Rectal smooth muscle tissue (tissue), 1 donor: Measurements from ENCODE around the gene TERT.
"Not testable (repeated sequence)": the region's sequence is repeated elsewhere in the genome, so short reads cannot be mapped to it uniquely, and the experiment has no call there.

Source experiments
- H3K27ac ChIP-seq: one replicate; pipeline ENCODE4 v1.7.0; 2013; ENCODE audit warnings: low read depth, low read length, inconsistent platforms
- H3K27me3 ChIP-seq: one replicate; pipeline ENCODE4 v1.7.0; 2013; ENCODE audit warnings: low read length; ENCODE audit not compliant: control insufficient read depth, insufficient read depth
- H3K36me3 ChIP-seq: one replicate; pipeline ENCODE4 v1.7.0; 2013; ENCODE audit warnings: low read length; ENCODE audit not compliant: control insufficient read depth, insufficient read depth
- H3K4me1 ChIP-seq: one replicate; pipeline ENCODE4 v1.7.0; 2013; ENCODE audit warnings: low read length; ENCODE audit not compliant: control insufficient read depth, insufficient read depth
- H3K4me3 ChIP-seq: one replicate; pipeline ENCODE4 v1.7.0; 2013; ENCODE audit warnings: low read length
- H3K9ac ChIP-seq: one replicate; pipeline ENCODE4 v1.7.0; 2013; ENCODE audit warnings: low read length

TERT gene

DNA sequence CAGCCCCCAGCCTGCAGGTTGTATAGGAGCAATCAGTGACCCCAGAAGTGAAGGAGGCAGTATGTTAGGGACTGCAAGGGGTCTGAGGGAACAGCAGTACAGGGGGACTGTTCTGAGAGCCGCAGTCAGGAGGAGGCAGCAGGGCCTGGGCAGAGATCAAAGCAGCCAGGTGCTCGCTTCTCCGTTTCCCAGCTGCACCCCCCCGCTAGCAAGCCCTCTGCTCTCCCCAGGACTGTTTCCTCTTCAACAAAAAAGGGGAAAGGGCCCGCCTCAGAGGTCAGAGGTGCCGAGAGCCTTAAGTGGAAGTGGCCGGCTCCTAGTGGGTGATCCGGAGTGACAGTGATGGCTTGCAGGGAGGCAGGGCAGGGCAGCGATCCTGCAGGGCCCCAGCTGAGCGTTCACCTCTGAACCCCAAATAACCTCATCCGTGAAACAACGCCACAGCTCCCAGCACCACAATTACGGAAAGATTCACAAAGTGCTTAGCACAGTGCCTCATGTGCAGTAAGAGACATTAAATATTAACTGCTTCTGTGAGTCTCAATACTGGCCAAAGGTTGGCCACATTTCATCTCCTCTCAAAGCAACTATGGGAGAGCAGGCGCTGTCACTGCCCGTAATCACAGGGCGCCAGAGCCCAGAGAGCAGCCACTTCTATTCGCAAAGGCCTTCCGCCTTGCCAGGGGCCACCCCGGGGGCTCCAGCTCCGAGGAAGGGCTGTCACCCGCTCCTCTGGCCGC lies 42.1 kb upstream of the TERT start:
- peaks cover 62% of the 10 kb centered on the region for H3K36me3 ChIP-seq
- H3K4me1 ChIP-seq = no peaks in the 10 kb centered on the region
- no peak overlapping the region for H3K4me3 ChIP-seq
- no peaks in the 10 kb centered on the region for H3K27me3 ChIP-seq
- H3K27ac ChIP-seq = no peak overlapping the region
- H3K9ac ChIP-seq = no peak overlapping the region

DNA sequence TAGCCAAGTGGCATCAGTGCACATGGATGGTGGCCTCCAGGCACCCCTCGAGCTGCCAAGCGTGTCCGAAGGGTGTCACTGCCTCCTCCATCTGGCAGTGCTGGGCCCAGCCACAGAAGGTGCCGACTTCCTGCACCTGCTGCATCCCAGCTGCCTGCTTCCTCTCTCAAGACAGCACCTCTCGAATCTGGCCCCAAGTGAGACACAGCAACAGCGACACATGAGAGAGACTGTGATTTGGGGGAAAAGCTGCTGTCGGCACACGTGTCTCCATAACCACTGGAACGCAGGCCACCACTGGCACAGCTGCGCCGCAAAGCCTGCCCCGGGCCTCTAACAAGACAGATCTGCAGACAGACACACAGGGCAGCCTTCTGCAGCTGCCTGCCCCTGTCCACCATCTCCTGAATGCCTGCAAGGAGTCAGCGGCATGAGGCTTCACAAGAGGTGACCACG lies 41.3 kb upstream of the TERT start:
- H3K27me3 ChIP-seq = no peaks in the 10 kb centered on the region
- no peak overlapping the region for H3K9ac ChIP-seq
- no peak overlapping the region for H3K27ac ChIP-seq
- no peaks in the 10 kb centered on the region for H3K4me1 ChIP-seq
- H3K4me3 ChIP-seq = no peak overlapping the region
- H3K36me3 ChIP-seq = peaks cover 58% of the 10 kb centered on the region

DNA sequence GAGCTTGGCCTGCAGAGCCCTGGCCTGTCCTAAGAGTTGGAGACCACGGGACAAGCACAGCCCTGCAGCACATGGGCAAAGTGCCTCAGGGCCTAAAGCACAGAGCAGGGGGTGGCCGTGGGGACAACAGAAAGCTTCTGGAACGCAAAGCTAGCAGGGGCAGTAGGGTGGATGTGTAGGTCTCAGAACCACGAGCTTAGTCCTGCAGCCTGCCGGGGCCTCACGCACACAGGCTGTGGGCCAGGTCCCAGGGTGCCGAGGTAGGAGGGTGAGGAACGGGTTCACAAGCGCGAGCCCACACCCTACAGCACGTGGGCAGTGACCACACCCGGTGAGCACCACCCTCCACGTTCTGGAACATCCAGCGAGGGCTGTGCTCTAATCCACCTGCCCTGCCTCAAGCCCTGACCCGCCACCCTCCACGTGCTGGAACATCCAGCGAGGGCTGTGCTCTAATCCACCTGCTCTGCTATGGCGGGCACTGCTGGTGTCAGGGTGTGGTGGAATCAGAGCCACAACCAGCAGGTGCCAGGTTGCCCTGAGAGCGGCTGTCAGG lies 40.8 kb upstream of the TERT start:
- H3K4me1 ChIP-seq = no peaks in the 10 kb centered on the region
- no peak overlapping the region for H3K4me3 ChIP-seq
- no peak overlapping the region for H3K27ac ChIP-seq
- H3K9ac ChIP-seq = no peak overlapping the region
- peaks cover 63% of the 10 kb centered on the region for H3K36me3 ChIP-seq
- H3K27me3 ChIP-seq = no peaks in the 10 kb centered on the region

DNA sequence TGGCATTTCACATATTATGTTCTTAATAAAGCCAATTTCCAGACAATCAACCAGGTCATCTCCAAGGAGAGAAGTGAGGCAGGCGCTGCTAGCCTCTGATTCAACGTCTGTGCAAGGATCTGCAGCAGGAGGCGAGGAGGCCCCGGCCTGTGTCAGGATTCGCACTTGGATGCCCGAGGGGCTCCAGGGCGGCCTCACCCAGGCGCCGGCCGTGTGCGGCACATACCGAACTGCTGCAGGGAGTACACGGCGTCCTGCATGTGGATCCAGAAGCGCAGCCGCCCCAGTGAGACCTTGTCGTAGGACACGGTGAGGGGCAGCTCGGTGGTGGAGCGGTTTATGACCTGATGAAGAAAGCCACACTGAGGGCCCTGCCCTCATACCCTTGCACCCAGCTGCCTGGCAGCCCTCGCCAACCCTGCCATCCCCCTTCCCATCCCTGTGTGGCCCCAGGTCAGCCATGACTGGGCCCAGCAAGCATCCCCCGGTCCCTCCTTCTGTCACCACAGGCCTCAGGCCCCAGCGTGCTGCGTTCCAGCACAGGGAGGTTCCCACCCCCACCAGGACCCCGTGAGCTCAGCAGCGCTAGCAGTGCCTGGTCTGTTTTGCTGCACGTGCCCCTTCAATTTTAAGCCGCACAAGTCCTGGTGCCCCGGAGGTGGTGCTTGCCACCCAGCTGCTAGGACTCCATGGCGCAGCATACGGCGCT lies 40.1 kb upstream of the TERT start:
- H3K4me3 ChIP-seq = no peak overlapping the region
- no peak overlapping the region for H3K9ac ChIP-seq
- H3K27ac ChIP-seq = no peak overlapping the region
- peaks cover 65% of the 10 kb centered on the region for H3K36me3 ChIP-seq
- no peaks in the 10 kb centered on the region for H3K4me1 ChIP-seq
- H3K27me3 ChIP-seq = no peaks in the 10 kb centered on the region

DNA sequence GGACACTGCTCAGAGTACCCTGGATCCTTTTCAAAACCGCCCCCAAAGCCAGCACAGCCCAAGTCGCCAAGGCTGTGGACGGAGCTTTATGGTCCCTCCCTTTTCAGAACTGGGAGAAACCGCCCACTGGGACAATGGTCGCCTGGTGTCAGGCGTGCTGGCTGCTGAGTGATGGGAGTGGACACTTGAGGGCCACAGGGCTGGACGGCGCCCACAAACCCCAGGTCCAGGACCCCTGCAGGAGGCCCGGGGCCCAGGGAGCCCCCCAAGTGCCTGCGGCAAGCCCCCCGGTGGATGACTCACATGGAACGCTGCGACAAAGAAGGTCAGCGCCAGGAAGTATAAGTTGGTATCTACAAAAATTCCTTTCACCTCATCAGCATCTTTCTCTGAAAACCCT lies 39.1 kb upstream of the TERT start:
- no peak overlapping the region for H3K4me3 ChIP-seq
- H3K27ac ChIP-seq = no peak overlapping the region
- H3K36me3 ChIP-seq = peaks cover 70% of the 10 kb centered on the region
- H3K27me3 ChIP-seq = no peaks in the 10 kb centered on the region
- H3K9ac ChIP-seq = no peak overlapping the region
- H3K4me1 ChIP-seq = no peaks in the 10 kb centered on the region

DNA sequence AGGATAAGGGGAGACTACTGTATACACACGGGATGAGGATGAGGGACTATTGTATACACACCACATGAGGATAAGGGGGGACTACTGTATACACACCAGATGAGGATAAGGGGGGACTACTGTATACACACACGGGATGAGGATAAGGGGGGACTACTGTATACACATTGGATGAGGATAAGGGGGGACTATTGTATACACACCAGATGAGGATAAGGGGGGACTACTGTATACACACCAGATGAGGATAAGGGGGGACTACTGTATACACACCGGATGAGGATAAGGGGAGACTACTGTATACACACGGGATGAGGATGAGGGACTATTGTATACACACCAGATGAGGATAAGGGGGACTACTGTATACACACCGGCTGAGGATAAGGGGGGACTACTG lies 38.4 kb upstream of the TERT start:
- not testable (repeated sequence) for H3K4me3 ChIP-seq, H3K9ac ChIP-seq, H3K27me3 ChIP-seq, H3K4me1 ChIP-seq, H3K27ac ChIP-seq
- peaks cover 70% of the 10 kb centered on the region for H3K36me3 ChIP-seq

DNA sequence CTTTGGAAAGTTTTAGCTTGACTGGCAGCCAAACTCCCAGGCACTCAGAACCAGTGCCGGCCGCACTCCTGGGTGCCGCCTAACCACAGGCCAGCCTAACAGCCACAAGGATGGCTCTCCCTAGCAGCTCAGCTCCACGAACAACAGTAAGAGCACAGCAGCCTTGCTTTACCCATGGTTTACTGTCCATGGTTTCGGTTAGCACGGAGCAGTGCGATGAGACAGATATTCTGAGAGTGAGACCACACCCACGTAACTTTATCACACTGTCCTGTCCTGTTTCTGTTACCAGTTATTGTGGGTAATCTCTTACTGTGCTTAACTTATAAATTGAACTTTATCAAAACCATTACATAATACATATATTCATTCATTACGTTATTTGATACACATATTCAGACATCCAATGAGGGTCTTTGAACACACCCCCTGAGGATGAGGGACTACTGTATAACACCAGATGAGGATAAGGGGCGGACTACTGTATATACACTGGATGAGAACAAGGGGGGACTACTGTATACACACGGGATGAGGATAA lies 37.7 kb upstream of the TERT start:
- Histone ChIP-seq H3K27ac (no peak overlapping the region), H3K4me1 (no peaks in the 10 kb centered on the region), H3K4me3 (no peak overlapping the region), H3K9ac (no peak overlapping the region), H3K27me3 (no peaks in the 10 kb centered on the region), H3K36me3 (peaks cover 63% of the 10 kb centered on the region)

DNA sequence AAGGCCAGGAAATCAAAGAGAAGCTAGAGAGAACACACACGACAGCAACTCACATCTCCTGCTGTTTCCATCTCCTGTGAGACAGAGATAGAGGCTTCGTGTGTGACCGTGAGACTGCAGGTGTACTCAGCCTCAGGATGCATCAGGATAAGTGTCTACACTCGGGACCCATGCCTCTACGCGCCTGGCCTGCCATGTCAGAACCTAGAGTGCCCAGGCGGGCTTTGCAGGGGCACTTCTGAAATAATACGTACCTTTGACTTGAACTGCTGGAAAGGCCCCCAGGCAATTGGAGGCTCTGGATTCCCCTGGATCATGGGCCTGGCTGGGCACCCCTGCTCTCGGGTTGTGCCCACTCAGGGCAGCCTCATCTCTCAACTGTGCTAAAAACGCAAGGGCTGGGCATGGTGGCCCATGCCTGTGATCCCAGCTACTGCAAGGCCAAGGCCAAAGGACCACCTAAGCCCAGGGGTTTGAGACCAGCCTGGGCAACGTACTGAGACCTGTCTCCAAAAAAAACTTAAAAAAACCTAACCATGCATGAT lies 37.1 kb upstream of the TERT start:
- no peak overlapping the region for H3K27ac ChIP-seq
- no peak overlapping the region for H3K4me3 ChIP-seq
- H3K27me3 ChIP-seq = no peaks in the 10 kb centered on the region
- H3K9ac ChIP-seq = no peak overlapping the region
- peaks cover 57% of the 10 kb centered on the region for H3K36me3 ChIP-seq
- no peaks in the 10 kb centered on the region for H3K4me1 ChIP-seq

DNA sequence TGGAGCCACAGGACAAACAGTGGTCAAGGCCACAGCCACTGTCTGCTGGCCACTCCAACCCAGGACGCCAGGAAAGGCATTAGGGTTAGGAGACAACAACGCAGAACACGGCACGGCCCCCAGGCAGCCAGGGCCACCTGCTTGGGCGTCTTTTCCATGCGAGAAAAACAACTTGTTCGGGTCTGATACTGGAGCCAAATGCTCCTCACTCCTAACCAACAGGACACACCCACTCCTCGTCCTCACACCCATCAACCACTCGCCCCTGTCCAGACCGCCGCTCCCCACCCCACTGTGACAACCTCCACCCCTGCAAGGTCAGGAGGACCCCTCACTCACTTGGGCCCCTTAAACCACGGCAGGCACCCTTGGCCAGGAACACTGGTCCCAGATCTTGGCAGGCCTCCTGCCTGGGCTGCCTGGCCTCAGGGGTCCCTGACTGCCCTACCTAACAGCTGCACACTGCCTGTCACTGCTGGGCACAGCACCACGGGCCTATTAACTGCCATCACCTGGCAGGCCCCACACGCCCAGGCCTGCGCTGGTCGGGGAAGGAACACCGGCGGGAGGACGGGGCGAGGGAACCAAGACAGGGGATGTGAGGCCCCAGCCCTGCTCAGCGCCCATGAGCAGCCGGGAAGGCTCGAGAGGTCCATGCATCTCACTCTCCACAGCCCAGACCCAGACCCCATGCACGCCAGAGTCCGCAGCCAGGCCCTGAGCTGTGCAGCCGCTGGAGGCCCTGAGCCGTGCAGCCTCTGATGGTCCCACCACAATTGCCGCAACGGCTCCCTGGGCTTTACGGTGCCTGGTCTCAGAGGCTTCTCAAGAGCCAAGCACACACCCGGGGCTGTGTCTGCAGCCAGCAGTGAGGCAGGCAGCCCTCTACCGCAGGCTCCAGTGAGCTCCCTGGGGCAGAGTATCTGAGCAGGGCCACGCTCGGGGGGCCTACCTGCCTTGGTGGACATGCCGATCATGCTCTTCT lies 36.3 kb upstream of the TERT start:
- Histone ChIP-seq H3K4me1 (no peaks in the 10 kb centered on the region), H3K27ac (no peak overlapping the region), H3K4me3 (no peak overlapping the region), H3K27me3 (no peaks in the 10 kb centered on the region), H3K9ac (no peak overlapping the region), H3K36me3 (peaks cover 52% of the 10 kb centered on the region)

DNA sequence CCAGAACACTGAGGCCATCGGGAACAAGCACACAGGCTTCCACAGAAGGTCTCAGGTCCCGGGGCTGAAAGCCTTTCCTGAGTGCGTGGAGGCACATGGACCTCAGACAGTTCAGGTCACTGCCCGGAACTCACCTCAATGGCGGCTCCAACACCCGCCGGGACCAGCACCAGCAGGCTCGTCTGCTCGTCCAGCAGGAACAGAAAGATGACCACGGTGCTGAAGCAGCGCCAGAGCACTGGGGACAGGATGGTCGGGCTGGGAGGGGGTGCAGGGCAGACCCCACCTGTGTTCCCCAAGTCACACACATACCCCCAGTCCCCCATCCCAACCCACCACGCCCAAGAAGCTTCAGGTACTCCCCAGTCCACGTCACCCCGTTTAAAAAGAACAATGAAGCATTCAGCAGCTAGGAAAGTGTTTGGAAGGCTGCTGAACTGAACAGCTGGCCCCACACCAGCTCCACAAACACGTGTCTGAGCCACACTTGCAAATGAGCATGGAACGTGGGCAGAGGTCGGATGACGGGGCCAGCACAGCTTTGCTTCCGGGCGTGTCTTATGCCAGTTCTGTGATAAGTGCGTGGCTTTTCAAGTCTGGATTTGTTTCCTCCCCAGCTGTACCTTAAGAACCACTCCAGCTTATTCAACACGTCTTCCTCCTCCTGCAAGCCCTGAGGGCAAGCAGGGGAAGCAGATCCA lies 35.4 kb upstream of the TERT start:
- Histone ChIP-seq H3K27ac (no peak overlapping the region), H3K9ac (no peak overlapping the region)

DNA sequence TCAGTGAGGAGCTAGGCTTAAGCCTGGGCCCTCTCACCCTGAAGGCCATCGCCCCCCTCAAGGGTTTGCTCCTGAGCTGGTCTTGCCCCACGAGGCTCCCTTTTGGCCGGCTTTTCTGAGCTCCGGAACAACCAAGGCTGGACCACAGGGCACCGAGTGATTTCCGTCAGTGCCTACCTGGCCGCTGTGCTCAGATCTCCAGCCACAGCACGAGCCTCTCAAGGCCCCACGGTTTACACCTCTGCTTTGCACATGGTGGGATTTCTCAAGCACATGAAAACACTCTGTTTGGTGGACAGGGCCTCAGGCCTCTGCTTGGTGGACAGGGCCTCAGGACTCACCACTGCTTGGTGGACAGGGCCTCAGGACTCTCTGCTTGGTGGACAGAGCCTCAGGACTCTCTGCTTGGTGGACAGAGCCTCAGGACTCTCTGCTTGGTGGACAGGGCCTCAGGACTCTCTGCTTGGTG lies 34.3 kb upstream of the TERT start:
- Histone ChIP-seq H3K4me3 (no peak overlapping the region), H3K4me1 (no peaks in the 10 kb centered on the region), H3K27ac (no peak overlapping the region), H3K36me3 (peaks cover 41% of the 10 kb centered on the region), H3K27me3 (no peaks in the 10 kb centered on the region), H3K9ac (no peak overlapping the region)

More for the DNA sequence above, 35.4 kb upstream of the TERT start:
- no peaks in the 10 kb centered on the region for H3K27me3 ChIP-seq
- no peak overlapping the region for H3K4me3 ChIP-seq
- H3K4me1 ChIP-seq = no peaks in the 10 kb centered on the region
- H3K36me3 ChIP-seq = peaks cover 49% of the 10 kb centered on the region
